ENCODE results near the gene MYH1. TPM values are rescaled to one million over a fixed set of nuclear protein-coding genes. Genes with fewer than 3 reads are reported as not detected.

Gene MYH1
- total and polyA plus RNA-seq, 9 of the 15 experiments (the other 6 are each of a cell fraction or from before 2014, with no cell fraction given): not detected

- Histone ChIP-seq H3K9ac (ENCODE audit: insufficient read depth in 1 of 2, low read depth in 2 of 2, low read length in 2 of 2) (no peak overlapping the region), H2AFZ (ENCODE audit: low read depth, low read length) (no peak overlapping the region), H3K79me2 (ENCODE audit: control insufficient read depth, insufficient read depth, low read length) (no peaks in the 10 kb centered on the region), H3K36me3 (ENCODE audit: control insufficient read depth, insufficient read depth, low read length) (no peaks in the 10 kb centered on the region), H3K9me3 (replicated peaks; ENCODE audit: control insufficient read depth, insufficient read depth, low read depth, low read length) (no peaks in the 10 kb centered on the region), H3K9me1 (ENCODE audit: control insufficient read depth, insufficient read depth, low read length) (no peaks in the 10 kb centered on the region), H3K27me3 (ENCODE audit: control insufficient read depth in 2 of 2, insufficient read depth in 2 of 2, low read length in 2 of 2) (no peaks in the 10 kb centered on the region), H4K20me1 (replicated peaks; ENCODE audit: control insufficient read depth, insufficient read depth, low read length) (no peaks in the 10 kb centered on the region), H3K4me1 (replicated peaks in 1 of 2; ENCODE audit: control insufficient read depth in 2 of 2, insufficient read depth in 2 of 2, low read length in 2 of 2) (no peaks in the 10 kb centered on the region), H3K4me2 (ENCODE audit: insufficient read depth, low read length) (no peak overlapping the region), H3K4me3 (no peak overlapping the region), H3K27ac (ENCODE audit: extremely low read depth, low read depth, low read length) (no peak overlapping the region)
- intact Hi-C loops (cut with micrococcal nuclease): no loop called here
- in situ Hi-C loops (cut with MboI): no loop called here
- TF ChIP-seq MAX (CRISPR knock-in tag; IDR thresholded peaks at IDR 0.05): no peak
- TF ChIP-seq MAFG (tag; conservative IDR thresholded peaks at IDR 0.05): no peak
- TF ChIP-seq RBM14 (IDR thresholded peaks at IDR 0.05; ENCODE audit: borderline replicate concordance, insufficient read depth, low read depth, low read length): no peak
- TF ChIP-seq NKRF (IDR thresholded peaks at IDR 0.05; ENCODE audit: borderline replicate concordance): no peak
- no peak for TF ChIP-seq ZBTB9 (CRISPR knock-in tag; IDR thresholded peaks at IDR 0.05)
- TF ChIP-seq ZNF12 (CRISPR knock-in tag; IDR thresholded peaks at IDR 0.05): no peak
- FAIRE-seq (no peak), ATAC-seq (no peak), DNase-seq (ENCODE audit: extremely low read depth in 1 of 4, low spot score in 3 of 4) (no peak)
- CTCF ChIA-PET (ENCODE audit: low intra/inter-chr PET ratio): no interaction called here
- 0% methylated on average over 5 of the region's 5 CpGs for WGBS (ENCODE audit: insufficient coverage, low coverage, missing lambda C conversion rate)
- POLR2A ChIA-PET: no interaction called here
- no TSS peak for BruUV-seq (replicated peaks)
Measured at GRCh38 chr17:10556301-10557005, 38.1 kb upstream of the MYH1 start.
